HG02885 (cell line): Measurements from ENCODE around the gene RCE1.

ENCODE experiments used
- ATAC-seq: cut with Tn5 transposase; IDR thresholded peaks from one replicate; pipeline ENCODE4 v1.9.1; 2021; ENCODE audit warnings: mild to moderate bottlenecking; ENCODE audit not compliant: unreplicated experiment, poor library complexity

Gene RCE1

GRCh38 chr11:66855574-66856495 is 12.6 kb downstream of the RCE1 start:
- ATAC-seq: peak; percentile 76

- ATAC-seq: peak; percentile 29
Observed at GRCh38 chr11:66856496-66857233, 13.4 kb downstream of the RCE1 start, which contains the start of gene LRFN4. Gene LRFN4, plus strand, starts transcription at chr11:66857064. Its CDS starts 681 bp downstream, at chr11:66857745.

- peak; percentile 12 for ATAC-seq
Observed at GRCh38 chr11:66857234-66857926, 14.1 kb downstream of the RCE1 start.

- no peak for ATAC-seq
Observed at GRCh38 chr11:66857927-66858185, 14.6 kb downstream of the RCE1 start.

DNA sequence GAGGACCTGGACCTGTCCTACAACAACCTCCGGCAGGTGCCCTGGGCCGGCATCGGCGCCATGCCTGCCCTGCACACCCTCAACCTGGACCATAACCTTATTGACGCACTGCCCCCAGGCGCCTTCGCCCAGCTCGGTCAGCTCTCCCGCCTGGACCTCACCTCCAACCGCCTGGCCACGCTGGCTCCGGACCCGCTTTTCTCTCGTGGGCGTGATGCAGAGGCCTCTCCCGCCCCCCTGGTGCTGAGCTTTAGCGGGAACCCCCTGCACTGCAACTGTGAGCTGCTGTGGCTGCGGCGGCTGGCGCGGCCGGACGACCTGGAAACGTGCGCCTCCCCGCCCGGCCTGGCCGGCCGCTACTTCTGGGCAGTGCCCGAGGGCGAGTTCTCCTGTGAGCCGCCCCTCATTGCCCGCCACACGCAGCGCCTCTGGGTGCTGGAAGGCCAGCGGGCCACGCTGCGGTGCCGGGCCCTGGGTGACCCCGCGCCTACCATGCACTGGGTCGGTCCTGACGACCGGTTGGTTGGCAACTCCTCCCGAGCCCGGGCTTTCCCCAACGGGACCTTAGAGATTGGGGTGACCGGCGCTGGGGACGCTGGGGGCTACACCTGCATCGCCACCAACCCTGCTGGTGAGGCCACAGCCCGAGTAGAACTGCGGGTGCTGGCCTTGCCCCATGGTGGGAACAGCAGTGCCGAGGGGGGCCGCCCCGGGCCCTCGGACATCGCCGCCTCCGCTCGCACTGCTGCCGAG is 15.1 kb downstream of the RCE1 start:
- ATAC-seq: no peak

DNA sequence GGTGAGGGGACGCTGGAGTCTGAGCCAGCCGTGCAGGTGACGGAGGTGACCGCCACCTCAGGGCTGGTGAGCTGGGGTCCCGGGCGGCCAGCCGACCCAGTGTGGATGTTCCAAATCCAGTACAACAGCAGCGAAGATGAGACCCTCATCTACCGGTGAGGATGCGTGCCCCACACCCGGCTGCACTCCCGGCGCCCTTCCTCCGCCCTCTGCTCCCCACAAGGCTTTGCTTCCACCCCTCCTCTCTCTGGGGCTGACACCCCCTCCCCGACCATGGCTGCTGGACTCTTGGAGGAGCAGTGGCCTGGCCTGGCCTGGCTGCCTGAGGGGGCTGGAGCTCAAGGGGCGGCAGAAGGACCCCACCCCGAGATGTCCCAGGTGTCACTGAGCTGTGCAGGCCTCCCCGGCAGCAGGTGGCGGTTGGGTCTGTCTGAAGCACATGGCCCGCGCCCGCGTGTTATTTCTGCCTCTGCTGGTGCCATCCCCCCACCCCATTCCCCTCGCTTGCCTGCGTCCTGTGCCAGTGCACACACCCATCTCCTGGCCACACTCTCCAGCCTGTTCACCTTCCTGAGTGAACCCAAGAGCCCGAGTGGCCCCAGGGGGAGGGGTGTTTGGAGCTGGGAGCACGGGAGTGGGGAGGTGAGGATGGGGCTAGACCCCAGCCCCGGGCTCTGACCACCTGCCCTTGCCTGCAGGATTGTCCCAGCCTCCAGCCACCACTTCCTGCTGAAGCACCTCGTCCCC is 15.9 kb downstream of the RCE1 start:
- ATAC-seq: no peak

GRCh38 chr11:66859686-66860448 is 16.6 kb downstream of the RCE1 start:
- no peak for ATAC-seq

- ATAC-seq: no peak
Observed at GRCh38 chr11:66860449-66860831, 17.2 kb downstream of the RCE1 start.

DNA sequence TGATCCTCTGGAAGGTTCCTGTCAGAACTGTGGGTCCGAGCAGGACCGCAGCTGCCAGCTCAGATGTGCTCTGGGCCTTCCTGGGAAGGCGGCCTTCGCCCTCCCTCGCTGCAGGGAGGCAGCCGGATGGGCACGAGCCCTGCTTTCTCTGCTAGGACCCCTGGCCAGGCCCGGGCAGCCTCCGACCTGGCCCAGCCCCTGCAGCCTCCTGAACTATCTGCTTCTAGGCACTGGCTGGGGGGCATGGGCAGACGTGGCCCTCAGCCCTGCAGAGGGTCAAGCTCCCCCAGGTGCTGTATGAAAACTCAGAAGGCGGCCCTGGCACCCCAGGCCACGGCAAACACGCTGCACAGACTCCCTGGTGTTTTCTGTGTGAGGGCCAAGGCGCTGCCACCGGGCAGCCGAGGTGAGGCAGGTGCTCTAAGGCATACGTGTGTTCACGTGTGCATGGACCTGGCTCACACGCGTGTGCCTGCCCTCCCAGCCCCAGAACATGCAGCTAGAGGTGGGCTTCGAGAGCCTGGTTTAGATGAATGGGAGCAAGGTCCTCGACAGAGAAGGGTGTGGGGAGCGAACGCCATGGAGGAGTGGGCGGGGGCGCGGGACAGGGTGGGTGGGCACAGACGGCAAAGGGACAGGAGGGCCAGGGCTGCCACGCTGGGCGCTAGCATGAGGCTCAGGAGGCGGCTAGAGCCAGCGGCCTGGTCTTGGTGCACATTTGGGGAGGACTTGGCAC is 18.0 kb downstream of the RCE1 start:
- no peak for ATAC-seq

DNA sequence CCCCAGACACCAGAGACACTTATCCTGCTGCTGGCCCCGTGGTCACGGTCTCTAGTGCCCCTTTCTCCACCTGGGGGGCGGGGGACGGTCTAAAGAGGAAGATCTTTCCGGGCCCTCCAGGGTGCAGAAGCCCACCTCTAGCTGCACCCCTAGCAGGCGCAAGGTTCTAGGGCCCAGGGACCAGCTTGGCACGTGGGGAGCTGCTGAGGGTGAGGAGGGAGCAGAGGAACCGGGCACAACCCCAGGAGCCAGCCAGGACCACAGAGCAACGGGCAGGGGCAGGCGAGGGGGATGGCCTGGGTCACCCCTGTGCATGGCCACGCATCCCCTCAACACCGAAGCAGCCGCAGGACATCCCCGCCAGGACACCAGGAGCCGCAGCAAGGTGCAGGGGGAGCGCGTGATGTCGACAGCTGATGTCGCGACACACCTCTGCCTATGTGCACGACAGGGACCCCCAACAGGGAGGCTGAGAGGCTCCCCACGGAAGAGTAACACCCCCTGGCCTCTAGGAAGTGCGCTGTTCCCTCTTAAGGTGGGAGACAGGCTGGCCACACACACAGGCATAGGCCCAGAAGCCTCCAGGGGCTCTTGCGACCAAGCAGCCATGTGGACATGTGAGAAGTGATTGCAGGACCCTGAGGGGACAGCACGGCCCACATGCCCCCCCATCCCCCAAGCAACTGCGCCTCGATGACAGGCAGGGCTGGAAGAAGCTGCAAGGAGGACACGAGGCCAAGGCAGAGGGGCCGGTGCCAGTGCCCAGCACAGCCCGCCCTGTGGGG is 18.7 kb downstream of the RCE1 start:
- ATAC-seq: no peak

GRCh38 chr11:66862559-66863037 is 19.4 kb downstream of the RCE1 start:
- ATAC-seq: no peak

DNA sequence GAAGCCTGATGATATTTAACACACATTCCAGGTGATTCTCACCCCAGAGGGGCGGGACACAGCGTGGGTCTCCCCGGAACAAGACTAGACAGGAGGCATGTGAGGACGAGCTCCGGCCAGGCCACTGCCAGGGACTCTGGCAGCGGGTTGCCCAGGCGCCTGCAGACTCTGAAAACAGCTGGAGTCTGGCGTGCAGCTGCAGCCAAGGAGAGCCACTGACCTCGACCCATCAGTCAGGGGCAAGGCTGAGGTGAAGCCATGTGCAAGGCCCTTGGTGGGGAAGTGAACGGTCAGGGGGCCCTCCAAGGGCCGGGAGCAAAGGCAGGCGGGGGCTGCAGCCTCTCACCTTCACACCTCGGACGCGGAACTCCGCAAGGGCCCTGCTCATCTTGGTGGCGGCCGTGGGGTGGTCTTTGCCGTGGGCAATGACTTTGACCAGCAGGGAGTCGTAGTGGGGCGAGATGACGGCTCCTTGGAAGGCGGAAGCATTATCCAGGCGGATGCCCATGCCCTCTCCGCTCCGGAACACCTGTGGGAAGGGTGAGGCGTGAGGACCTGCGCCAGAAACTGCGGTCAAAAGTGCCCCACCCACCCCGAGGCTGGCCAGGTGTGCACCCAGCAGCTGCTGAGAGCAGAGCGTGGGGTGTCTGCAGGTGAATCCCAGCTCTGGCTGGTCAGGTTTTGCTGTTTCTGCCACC is 20.3 kb downstream of the RCE1 start:
- no peak for ATAC-seq

GRCh38 chr11:66864172-66864901 is 21.1 kb downstream of the RCE1 start:
- ATAC-seq: no peak

- no peak for ATAC-seq
Observed at GRCh38 chr11:66864924-66865697, 21.9 kb downstream of the RCE1 start.

- ATAC-seq: no peak
Observed at GRCh38 chr11:66866007-66866406, 22.8 kb downstream of the RCE1 start.
